Liver (tissue), 3 donors: ENCODE measurements around the gene ERMN.

Experiments
- GABPA ChIP-seq, 2 donors: IDR thresholded peaks in 1 of 2; conservative IDR thresholded peaks in 1 of 2; 2 replicates each; pipeline ENCODE4 v1.6.1; 2016; ENCODE audit warnings: antibody characterized with exemption in 2 of 2, mild to moderate bottlenecking in 1 of 2, moderate library complexity in 1 of 2
- RAD21 ChIP-seq, 2 donors: IDR thresholded peaks; 2 replicates each; pipeline ENCODE4 v1.6.1; 2016; ENCODE audit warnings: antibody characterized with exemption in 2 of 2, mild to moderate bottlenecking in 2 of 2
- REST ChIP-seq: IDR thresholded peaks from 2 replicates; pipeline ENCODE4 v1.6.1; 2016; ENCODE audit warnings: antibody characterized with exemption, mild to moderate bottlenecking
- YY1 ChIP-seq: IDR thresholded peaks from 2 replicates; pipeline ENCODE4 v1.6.1; 2016; ENCODE audit warnings: antibody characterized with exemption, mild to moderate bottlenecking
- TF ChIP-seq, protein P1 (sequence below): fragments of 150-350 bp; IDR thresholded peaks from 2 replicates; pipeline ENCODE4 v1.5.1; 2017; ENCODE audit warnings: improper control_type of control experiment, low read depth, low read length; ENCODE audit not compliant: missing input control
- donor health status: healthy.
- donor health status: healthy.

GRCh38 chr2:157291018-157291417 is 34.6 kb downstream of the ERMN start:
- TF ChIP-seq, protein P1, sequence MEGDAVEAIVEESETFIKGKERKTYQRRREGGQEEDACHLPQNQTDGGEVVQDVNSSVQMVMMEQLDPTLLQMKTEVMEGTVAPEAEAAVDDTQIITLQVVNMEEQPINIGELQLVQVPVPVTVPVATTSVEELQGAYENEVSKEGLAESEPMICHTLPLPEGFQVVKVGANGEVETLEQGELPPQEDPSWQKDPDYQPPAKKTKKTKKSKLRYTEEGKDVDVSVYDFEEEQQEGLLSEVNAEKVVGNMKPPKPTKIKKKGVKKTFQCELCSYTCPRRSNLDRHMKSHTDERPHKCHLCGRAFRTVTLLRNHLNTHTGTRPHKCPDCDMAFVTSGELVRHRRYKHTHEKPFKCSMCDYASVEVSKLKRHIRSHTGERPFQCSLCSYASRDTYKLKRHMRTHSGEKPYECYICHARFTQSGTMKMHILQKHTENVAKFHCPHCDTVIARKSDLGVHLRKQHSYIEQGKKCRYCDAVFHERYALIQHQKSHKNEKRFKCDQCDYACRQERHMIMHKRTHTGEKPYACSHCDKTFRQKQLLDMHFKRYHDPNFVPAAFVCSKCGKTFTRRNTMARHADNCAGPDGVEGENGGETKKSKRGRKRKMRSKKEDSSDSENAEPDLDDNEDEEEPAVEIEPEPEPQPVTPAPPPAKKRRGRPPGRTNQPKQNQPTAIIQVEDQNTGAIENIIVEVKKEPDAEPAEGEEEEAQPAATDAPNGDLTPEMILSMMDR = no peak
- no peak for TF ChIP-seq GABPA (IDR thresholded peaks at IDR 0.05 in 1 of 2, conservative IDR thresholded peaks at IDR 0.05 in 1 of 2)
- TF ChIP-seq REST = no peak
- no peak for TF ChIP-seq RAD21 (IDR thresholded peaks at IDR 0.05)
- no peak for TF ChIP-seq YY1
